ENCODE measurements around the gene CD3G.

DNA sequence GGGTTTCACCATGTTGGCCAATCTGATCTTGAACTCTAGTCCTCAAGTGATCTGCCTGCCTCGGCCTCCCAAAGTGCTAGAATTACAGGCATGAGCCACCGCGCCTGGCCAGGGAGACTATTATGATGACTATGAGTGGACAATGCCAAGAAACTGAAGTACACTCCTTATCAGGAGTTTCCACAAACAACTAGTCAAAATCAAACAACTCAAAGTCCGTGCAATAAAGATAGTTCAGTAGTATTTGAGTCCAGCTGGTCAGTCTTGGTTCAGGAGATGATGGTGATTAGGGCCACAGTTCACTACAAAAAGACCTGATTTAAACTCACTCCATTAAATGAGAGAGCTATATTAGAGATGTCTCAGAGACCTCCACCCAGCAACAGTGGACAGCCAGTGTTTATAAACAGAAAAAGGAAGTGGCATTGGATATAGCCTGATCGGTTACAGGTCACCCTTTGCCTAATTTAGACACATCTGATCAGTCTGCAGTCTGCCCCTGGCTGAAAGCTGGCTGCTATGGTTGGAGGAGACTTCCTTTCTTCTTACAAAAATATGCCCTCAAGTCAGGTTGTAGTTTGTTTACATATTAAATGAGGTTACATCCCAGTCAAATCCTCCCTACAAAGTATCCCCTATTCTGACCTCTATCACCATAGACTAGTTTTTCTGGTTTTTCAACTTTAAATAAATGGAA is 22.6 kb upstream of the CD3G start:
- no peak for TF ChIP-seq SIN3A (IDR thresholded peaks at IDR 0.05; ENCODE audit: borderline replicate concordance, insufficient read depth, low read length)
- TF ChIP-seq, protein P1, sequence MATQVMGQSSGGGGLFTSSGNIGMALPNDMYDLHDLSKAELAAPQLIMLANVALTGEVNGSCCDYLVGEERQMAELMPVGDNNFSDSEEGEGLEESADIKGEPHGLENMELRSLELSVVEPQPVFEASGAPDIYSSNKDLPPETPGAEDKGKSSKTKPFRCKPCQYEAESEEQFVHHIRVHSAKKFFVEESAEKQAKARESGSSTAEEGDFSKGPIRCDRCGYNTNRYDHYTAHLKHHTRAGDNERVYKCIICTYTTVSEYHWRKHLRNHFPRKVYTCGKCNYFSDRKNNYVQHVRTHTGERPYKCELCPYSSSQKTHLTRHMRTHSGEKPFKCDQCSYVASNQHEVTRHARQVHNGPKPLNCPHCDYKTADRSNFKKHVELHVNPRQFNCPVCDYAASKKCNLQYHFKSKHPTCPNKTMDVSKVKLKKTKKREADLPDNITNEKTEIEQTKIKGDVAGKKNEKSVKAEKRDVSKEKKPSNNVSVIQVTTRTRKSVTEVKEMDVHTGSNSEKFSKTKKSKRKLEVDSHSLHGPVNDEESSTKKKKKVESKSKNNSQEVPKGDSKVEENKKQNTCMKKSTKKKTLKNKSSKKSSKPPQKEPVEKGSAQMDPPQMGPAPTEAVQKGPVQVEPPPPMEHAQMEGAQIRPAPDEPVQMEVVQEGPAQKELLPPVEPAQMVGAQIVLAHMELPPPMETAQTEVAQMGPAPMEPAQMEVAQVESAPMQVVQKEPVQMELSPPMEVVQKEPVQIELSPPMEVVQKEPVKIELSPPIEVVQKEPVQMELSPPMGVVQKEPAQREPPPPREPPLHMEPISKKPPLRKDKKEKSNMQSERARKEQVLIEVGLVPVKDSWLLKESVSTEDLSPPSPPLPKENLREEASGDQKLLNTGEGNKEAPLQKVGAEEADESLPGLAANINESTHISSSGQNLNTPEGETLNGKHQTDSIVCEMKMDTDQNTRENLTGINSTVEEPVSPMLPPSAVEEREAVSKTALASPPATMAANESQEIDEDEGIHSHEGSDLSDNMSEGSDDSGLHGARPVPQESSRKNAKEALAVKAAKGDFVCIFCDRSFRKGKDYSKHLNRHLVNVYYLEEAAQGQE (IDR thresholded peaks at IDR 0.05; ENCODE audit: insufficient read depth in 1 of 2, low read depth in 2 of 2, low read length in 2 of 2): no peak
